Embryonic facial prominence (tissue), 1 donor: ENCODE data around the gene RASA3.
"Not testable (repeated sequence)": the region's sequence is repeated elsewhere in the genome, so short reads cannot be mapped to it uniquely, and the experiment has no call there.

Experiments used
- DNase-seq: peaks from one replicate; pipeline ENCODE4 v3.0.0-alpha.2; 2016; ENCODE audit errors: extremely low spot score

The RASA3 gene

DNA sequence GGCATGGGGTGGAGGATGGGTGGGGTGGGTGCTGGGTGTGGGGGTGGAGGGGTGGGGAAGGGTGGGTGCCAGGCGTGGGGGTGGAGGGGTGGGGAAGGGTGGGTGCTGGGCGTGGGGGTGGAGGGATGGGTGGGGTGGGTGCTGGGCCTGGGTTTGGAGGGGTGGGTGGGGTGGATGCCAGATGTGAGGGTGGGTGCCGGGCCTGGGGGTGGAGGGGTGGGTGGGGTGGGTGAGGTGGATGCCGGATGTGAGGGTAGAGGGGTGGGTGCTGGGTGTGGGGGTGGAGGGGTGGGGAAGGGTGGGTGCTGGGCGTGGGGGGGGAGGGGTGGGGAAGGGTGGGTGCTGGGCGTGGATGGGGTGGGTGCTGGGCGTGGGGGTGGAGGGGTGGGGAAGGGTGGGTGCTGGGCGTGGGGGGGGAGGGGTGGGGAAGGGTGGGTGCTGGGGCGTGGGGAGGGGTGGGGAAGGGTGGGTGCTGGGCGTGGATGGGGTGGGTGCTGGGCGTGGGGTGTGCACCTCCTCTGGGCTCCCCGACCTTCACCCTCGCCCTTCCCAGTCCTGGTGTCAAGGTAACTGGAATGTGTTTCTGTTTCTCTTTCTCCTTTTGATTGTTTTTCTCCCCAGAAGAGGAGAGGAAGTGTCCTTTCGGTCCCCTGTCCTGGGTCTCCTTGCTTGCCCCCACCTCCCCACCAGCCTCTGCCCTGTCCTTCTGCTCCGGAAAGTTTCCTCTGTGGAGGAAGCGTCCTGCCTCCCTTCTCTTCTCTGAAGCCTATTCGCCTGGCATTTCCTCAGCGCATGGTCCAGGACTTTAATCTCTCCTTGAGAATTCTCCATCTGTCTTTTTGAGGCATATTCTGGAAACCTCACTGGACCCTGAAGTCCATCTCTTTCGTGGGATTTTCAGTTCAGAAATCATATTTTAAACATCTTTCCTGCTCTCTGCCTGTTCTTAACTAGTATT lies 23.8 kb upstream of the RASA3 start:
- DNase-seq, result no peak

- no peak for DNase-seq
These were observed 22.9 kb upstream of the RASA3 start for GRCh38 chr13:114155320-114155719.

DNA sequence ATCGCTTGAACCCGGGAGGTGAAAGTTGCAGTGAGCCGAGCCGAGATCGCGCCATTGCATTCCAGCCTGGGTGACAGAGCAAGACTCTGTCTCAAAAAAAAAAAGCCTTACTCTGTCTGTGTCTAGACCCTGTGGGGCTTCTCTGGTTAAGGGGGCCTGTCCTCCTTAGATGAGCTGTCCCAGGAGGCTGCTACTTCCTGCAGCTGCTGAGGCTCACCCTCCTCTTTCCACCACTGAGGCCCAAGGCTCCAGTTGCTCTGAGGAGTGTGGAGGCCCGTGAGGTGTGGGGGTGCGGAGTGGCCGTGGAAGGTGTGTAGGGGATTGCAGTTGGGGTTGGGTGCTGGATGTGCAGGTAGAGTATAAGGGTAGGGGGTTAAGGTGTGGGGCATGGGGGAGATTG lies 22.1 kb upstream of the RASA3 start:
- DNase-seq, result no peak

DNA sequence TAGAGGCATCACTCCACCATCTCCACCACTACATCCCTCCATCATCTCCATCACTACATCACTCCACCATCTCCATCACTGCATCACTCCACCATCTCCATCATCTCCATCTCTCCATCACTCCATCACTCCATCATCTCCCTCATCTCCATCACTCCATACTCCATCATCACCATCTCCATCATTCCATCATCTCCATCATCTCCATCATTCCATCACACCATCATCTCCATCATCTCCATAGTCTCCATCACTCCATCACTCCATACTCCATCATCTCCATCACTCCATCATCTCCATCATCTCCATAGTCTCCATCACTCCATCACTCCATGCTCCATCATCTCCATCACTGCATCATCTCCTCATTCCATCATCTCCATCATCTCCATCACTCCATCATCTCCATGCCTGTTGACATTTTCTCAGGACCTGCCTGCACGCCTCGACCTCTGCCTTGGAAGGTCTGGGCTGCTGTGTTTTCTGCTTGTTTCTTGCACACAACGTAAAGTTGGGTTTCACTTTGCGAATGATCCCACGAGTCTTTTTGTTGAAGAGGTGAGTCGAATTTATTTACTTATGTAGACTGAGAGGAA lies 21.2 kb upstream of the RASA3 start:
- DNase-seq, result no peak

GRCh38 chr13:114152831-114153371 lies 20.5 kb upstream of the RASA3 start:
- no peak for DNase-seq

DNA sequence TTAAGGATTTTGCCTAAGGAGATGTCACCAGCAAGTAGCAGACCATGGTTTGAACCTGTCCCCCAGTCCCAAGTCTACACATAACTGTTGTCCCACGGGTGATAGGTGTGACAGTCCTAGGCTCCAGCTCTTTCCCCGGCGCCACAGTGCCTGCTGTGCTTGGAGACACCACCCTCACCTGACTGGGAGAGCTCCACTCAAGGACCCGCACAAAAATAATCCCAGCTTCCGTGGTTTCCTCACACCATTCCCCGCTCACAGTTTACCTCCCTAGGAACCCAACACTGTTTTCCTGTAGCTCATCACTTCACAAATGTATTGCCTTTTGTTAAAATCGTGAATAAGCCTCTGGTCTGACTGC lies 19.8 kb upstream of the RASA3 start:
- DNase-seq, result no peak

DNA sequence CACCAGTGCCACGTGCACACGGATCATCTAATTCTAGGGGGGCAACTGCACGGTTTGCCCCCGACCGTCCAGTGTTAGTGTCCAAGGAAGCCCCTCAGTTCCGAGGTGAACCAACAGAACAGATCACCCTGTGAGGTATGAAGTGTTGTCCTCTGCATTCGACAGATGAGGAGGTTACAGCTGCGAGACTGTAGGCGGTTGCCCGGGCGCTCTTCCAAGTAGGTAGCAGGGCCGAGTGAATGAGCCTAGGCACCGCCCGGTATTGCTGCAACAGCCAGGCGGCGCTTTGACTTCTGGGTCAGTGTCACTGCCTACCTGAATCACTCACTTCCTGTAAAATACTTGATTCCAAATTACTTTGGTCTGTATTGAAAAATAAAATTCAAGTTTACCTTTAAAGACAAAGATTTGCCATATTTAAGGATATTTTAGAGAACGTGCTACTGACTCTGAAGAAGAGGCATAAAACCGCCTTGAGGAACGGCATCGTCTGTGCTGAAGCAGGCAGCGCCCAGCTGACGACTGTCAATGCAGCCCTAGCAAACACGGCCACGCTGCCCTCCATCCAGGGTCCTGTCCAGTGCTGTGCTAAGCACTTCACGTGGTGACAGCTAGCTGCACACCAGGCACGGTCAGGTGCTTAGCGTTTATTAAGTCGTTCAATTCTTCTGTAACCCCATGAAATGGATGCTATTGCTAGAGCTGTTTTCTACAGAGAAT lies 19.3 kb upstream of the RASA3 start:
- DNase-seq, result no peak

GRCh38 chr13:114151031-114151430 lies 18.6 kb upstream of the RASA3 start:
- no peak for DNase-seq

GRCh38 chr13:114149774-114150740 lies 17.6 kb upstream of the RASA3 start:
- DNase-seq, result no peak

GRCh38 chr13:114148886-114149285 lies 16.5 kb upstream of the RASA3 start:
- not testable (repeated sequence) for DNase-seq

GRCh38 chr13:114148521-114148855 lies 16.1 kb upstream of the RASA3 start:
- DNase-seq, result no peak

DNA sequence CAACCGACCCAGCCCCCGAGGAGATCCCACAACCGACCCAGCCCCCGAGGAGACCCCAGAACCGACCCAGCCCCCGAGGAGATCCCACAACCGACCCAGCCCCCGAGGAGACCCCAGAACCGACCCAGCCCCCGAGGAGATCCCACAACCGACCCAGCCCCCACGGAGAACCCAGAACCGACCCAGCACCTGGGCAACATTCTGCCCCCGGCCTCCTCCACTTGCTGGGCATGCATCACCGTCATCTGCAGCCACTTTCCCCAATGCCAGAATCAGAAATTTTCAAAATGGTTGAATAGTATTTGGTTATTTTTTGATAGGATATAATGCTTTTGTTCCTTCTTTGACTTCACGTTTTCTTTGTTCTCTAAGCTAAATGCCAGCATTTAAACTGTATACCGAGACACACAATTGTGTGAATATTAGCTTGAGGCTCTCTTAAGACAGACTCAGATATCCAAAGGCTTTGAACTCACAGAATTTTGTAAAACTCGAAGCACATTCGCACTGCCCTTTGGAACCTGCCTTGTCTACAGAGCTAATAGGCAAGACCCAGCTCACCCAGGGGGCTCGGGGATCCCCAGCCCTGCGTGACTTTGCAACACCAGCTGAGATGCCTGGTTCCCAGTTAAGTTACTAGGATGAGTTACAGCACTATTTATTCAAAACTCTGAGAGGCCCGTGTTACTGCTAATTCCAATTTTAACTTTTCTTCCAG lies 15.5 kb upstream of the RASA3 start:
- DNase-seq, result no peak

- no peak for DNase-seq
These were observed 14.2 kb upstream of the RASA3 start for GRCh38 chr13:114146629-114147028.

DNA sequence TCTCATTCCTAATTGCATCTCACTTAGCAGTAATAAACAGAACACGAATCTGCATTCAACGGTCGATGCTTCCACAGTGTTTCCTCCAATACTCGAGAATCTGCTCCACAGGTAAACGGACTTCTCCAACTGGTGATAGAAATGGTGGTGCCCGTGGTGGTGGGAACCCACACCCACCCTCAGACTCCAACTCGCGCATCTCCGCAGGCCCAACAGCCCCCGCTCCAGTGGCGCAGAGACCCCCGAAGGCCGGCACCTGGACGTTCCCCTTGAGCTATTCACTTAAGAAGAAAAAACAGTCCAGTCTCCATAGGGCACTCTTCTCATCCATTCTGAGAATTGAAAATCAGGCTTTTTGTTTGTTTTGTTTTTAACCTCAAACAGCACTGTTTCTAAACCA lies 13.8 kb upstream of the RASA3 start:
- DNase-seq, result no peak

GRCh38 chr13:114145722-114146121 lies 13.3 kb upstream of the RASA3 start:
- DNase-seq, result no peak

GRCh38 chr13:114145256-114145655 lies 12.8 kb upstream of the RASA3 start:
- DNase-seq, result no peak

DNA sequence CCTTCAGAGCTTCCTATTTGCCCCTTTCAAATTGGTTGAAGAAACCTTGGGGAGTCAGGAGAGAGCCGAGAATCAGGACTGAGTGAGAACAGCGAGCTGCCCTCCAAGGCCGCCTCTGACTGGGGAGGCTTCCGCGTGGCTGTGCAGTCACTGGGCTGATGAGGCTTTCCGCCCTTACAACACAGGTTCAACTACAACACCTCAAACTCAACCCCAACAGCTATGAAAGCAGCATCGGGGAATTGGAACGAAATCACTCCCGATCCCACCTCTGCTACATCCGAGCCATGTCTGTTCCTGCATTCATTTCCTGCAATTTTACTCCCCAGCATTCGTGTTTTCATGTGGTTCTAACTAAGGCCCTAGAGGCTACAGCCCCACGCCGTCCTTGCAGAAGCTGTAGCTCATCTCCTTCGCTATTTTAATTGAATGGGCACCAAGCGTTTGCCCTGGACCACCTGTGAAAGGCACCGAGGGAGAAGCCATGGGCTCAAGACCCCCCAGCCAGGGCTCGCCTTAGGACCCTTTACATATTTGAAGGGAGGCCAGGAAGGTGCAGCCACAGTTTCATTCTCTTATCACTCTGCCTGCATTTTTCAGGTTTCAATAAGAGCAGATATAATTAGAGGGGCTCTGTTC lies 12.3 kb upstream of the RASA3 start:
- DNase-seq, result no peak

GRCh38 chr13:114143806-114144605 lies 11.6 kb upstream of the RASA3 start:
- no peak for DNase-seq
